H1 (cell line): ENCODE measurements around the gene USP8. TPM values are rescaled to one million over a fixed set of nuclear protein-coding genes. Genes with fewer than 3 reads are reported as not detected.
"Not testable (repeated sequence)": the region's sequence is repeated elsewhere in the genome, so short reads cannot be mapped to it uniquely, and the experiment has no call there.

Experiments used
- CTCF ChIA-PET: fragments of 300-600 bp; sonication (Branson Sonifier 250); formaldehyde crosslinking; loops from one replicate; lab custom pipeline; 2021; ENCODE audit not compliant: partially characterized antibody; lab: Charles Lee
- POLR2A ChIA-PET: fragments of 300-600 bp; sonication (Branson Sonifier 250); formaldehyde crosslinking; loops from one replicate; lab custom pipeline; 2021; ENCODE audit warnings: inconsistent platforms; ENCODE audit not compliant: partially characterized antibody; lab: Charles Lee
- DNase-seq, 2 experiments: peaks; one replicate each; pipeline versions ENCODE4 v3.0.0 to v3.0.0-alpha.2; 2010 to 2022; ENCODE audit warnings: low spot score in 2 of 2, low read depth in 1 of 2, mixed read lengths in 1 of 2
- FAIRE-seq: peaks from 2 replicates; lab custom pipeline; 2011; peaks lifted over from hg19 to GRCh38; lab: Jason Lieb, UNC
- H2AFZ ChIP-seq: 2 replicates; pipeline ENCODE4 v1.8.1; 2012; ENCODE audit warnings: low read length, inconsistent platforms
- H2AK5ac ChIP-seq: 2 replicates; pipeline ENCODE4 v1.6.1; 2013; ENCODE audit warnings: low read depth, low read length
- H2BK120ac ChIP-seq: replicated peaks from 2 replicates; pipeline ENCODE3; 2013; ENCODE audit warnings: low read depth, low read length, inconsistent platforms
- H2BK12ac ChIP-seq: 2 replicates; pipeline ENCODE4 v1.6.1; 2013; ENCODE audit warnings: low read depth, low read length
- H2BK15ac ChIP-seq: 2 replicates; pipeline ENCODE4 v1.6.1; 2013; ENCODE audit warnings: low read length
- H2BK20ac ChIP-seq: 2 replicates; pipeline ENCODE4 v1.6.1; 2013; ENCODE audit warnings: low read length
- H2BK5ac ChIP-seq: 2 replicates; pipeline ENCODE4 v1.6.1; 2013; ENCODE audit warnings: low read depth, low read length
- H3K14ac ChIP-seq: 2 replicates; pipeline ENCODE4 v1.6.1; 2013; ENCODE audit warnings: inconsistent platforms; ENCODE audit not compliant: insufficient read length
- H3K18ac ChIP-seq: 2 replicates; pipeline ENCODE4 v1.6.1; 2013; ENCODE audit warnings: low read length; ENCODE audit errors: extremely low read depth
- H3K23ac ChIP-seq: 2 replicates; pipeline ENCODE4 v1.6.1; 2013; ENCODE audit warnings: inconsistent platforms; ENCODE audit not compliant: insufficient read length
- H3K23me2 ChIP-seq: 2 replicates; pipeline ENCODE4 v1.6.1; 2013; ENCODE audit warnings: low read depth, low read length
- H3K27ac ChIP-seq: 2 replicates; pipeline ENCODE4 v1.6.1; 2011; ENCODE audit warnings: low read depth, low read length, inconsistent platforms
- H3K27me3 ChIP-seq, 4 experiments: replicated peaks in 1 of 4; 1 replicate in 1 of 4; 2 replicates in 3 of 4; pipeline versions ENCODE4 v1.6.1 to v1.8.1; 2011 to 2013; ENCODE audit warnings: low read length in 3 of 4, mild to moderate bottlenecking in 3 of 4, inconsistent platforms in 2 of 4, mixed read lengths in 2 of 4, moderate library complexity in 1 of 4; ENCODE audit not compliant: control insufficient read depth in 3 of 4, insufficient read depth in 3 of 4; ENCODE audit errors: extremely low read depth in 1 of 4
- H3K36me3 ChIP-seq, 4 experiments: 2 replicates each; pipeline versions ENCODE4 v1.6.1 to v1.8.1; 2011 to 2013; ENCODE audit warnings: mild to moderate bottlenecking in 4 of 4, low read length in 3 of 4, moderate library complexity in 2 of 4, control low read depth in 1 of 4, inconsistent platforms in 1 of 4; ENCODE audit not compliant: insufficient read depth in 4 of 4, control insufficient read depth in 2 of 4
- H3K4ac ChIP-seq: replicated peaks from 2 replicates; pipeline ENCODE3; 2013; ENCODE audit warnings: low read length, low read depth, mixed read lengths, inconsistent platforms; ENCODE audit not compliant: insufficient read length
- H3K4me1 ChIP-seq, 4 experiments: replicated peaks in 1 of 4; 1 replicate in 1 of 4; 2 replicates in 3 of 4; pipeline versions ENCODE4 v1.6.1 to v1.8.1; 2011 to 2013; ENCODE audit warnings: low read length in 3 of 4, inconsistent platforms in 2 of 4, mixed read lengths in 1 of 4; ENCODE audit not compliant: insufficient read depth in 4 of 4, control insufficient read depth in 3 of 4
- H3K4me2 ChIP-seq, 2 experiments: 2 replicates each; pipeline versions ENCODE4 v1.6.1 to v1.8.1; 2011 to 2013; ENCODE audit warnings: low read depth in 2 of 2, low read length in 2 of 2, control low read depth in 1 of 2, inconsistent platforms in 1 of 2, mild to moderate bottlenecking in 1 of 2; ENCODE audit not compliant: insufficient read depth in 1 of 2
- H3K4me3 ChIP-seq, 4 experiments: fragments of 200-600, 300-600 bp in 1 of 4; sonication (generic), shearing (Covaris generic), sonication (Bioruptor Twin) in 1 of 4; 2 replicates each; pipeline versions ENCODE4 v1.5.1 to v1.8.1; 2011 to 2016; ENCODE audit warnings: low read length in 4 of 4, low read depth in 3 of 4, control low read depth in 2 of 4, inconsistent platforms in 2 of 4, mild to moderate bottlenecking in 2 of 4, mixed read lengths in 1 of 4, moderate library complexity in 1 of 4; ENCODE audit not compliant: insufficient read depth in 2 of 4; ENCODE audit errors: extremely low read depth in 1 of 4
- H3K56ac ChIP-seq: replicated peaks from 2 replicates; pipeline ENCODE3; 2013; ENCODE audit warnings: low read depth, mild to moderate bottlenecking, mixed read lengths, low read length, inconsistent platforms; ENCODE audit not compliant: insufficient read length
- H3K79me1 ChIP-seq: 2 replicates; pipeline ENCODE4 v1.6.1; 2013; ENCODE audit warnings: low read depth, low read length, control low read depth
- H3K79me2 ChIP-seq, 2 experiments: 2 replicates each; pipeline versions ENCODE4 v1.6.1 to v1.8.1; 2012 to 2013; ENCODE audit warnings: low read length in 2 of 2, mild to moderate bottlenecking in 2 of 2, inconsistent platforms in 1 of 2; ENCODE audit not compliant: insufficient read depth in 2 of 2, control insufficient read depth in 1 of 2
- H3K9ac ChIP-seq, 4 experiments: replicated peaks in 1 of 4; 1 replicate in 1 of 4; 2 replicates in 3 of 4; pipeline versions ENCODE4 v1.6.1 to v1.8.1; 2011 to 2013; ENCODE audit warnings: low read depth in 3 of 4, low read length in 3 of 4, control low read depth in 2 of 4, mild to moderate bottlenecking in 2 of 4, moderate library complexity in 2 of 4, inconsistent platforms in 1 of 4; ENCODE audit errors: extremely low read depth in 1 of 4
- H3K9me3 ChIP-seq, 2 experiments: 2 replicates each; pipeline versions ENCODE4 v1.6.1 to v1.8.1; 2012 to 2013; ENCODE audit warnings: mild to moderate bottlenecking in 2 of 2, moderate library complexity in 2 of 2, control low read depth in 1 of 2, inconsistent platforms in 1 of 2, low read depth in 1 of 2, low read length in 1 of 2, mixed read lengths in 1 of 2; ENCODE audit not compliant: insufficient read depth in 2 of 2
- H4K20me1 ChIP-seq, 2 experiments: replicated peaks in 1 of 2; 2 replicates each; pipeline versions ENCODE3 to v1.8.1; 2011 to 2013; ENCODE audit warnings: inconsistent platforms in 2 of 2, low read length in 2 of 2, mild to moderate bottlenecking in 1 of 2; ENCODE audit not compliant: insufficient read depth in 2 of 2, control insufficient read depth in 1 of 2
- H4K5ac ChIP-seq: 2 replicates; pipeline ENCODE4 v1.6.1; 2013; ENCODE audit warnings: low read length, low read depth, mixed read lengths, inconsistent platforms; ENCODE audit not compliant: insufficient read length
- H4K8ac ChIP-seq: 2 replicates; pipeline ENCODE4 v1.8.0; 2013; ENCODE audit warnings: mild to moderate bottlenecking, moderate library complexity, low read length, inconsistent platforms; ENCODE audit not compliant: insufficient read depth; ENCODE audit errors: extremely low read depth
- H4K91ac ChIP-seq: replicated peaks from 2 replicates; pipeline ENCODE3; 2013; ENCODE audit warnings: low read length, mixed read lengths, inconsistent platforms; ENCODE audit not compliant: insufficient read length
- WGBS, 2 experiments: shearing (Covaris generic) in 1 of 2; methylation state at CpG; one replicate each; pipeline versions ENCODE4 v1.1.6 to v1.1.7; 2013 to 2015; ENCODE audit warnings: low lambda C conversion rate in 2 of 2, mixed read lengths in 2 of 2, inconsistent platforms in 1 of 2, low coverage in 1 of 2, missing lambda C conversion rate in 1 of 2; ENCODE audit not compliant: insufficient replicate concordance in 2 of 2, insufficient coverage in 1 of 2, insufficient read length in 1 of 2; ENCODE audit errors: extremely low coverage in 1 of 2, missing lambda C conversion rate in 1 of 2; 5-methylcytosine and 5-hydroxymethylcytosine counted together
- polyA plus RNA-seq, 7 experiments: library from polyadenylated mRNA; depleted of rRNA in 3 of 7; stranded (reverse) in 5 of 7; unstranded in 2 of 7; fragments of >200 nt in 5 of 7; fragments of 200-250 nt in 2 of 7; gene quantifications; 1 replicate in 5 of 7; 2 replicates in 1 of 7; 4 replicates in 1 of 7; pipeline versions ENCODE4 v1.2.1 to v1.2.3, GENCODE V29; 2011 to 2013; ENCODE audit warnings: missing spikeins in 2 of 7, mixed read lengths in 2 of 7
- total RNA-seq: library from RNA; stranded (reverse); fragmentation: NEBNext Ultra II Directional; extraction: Animal tissue kit (Norgen Biotek cat#: 25700); gene quantifications from 2 replicates; pipeline ENCODE4 v1.2.1, GENCODE V29; 2021

Gene USP8
- total and polyA plus RNA-seq, 2 of the 8 experiments (the other 6 are each of a cell fraction or from before 2014, with no cell fraction given): 19.9 to 66.2 TPM

DNA sequence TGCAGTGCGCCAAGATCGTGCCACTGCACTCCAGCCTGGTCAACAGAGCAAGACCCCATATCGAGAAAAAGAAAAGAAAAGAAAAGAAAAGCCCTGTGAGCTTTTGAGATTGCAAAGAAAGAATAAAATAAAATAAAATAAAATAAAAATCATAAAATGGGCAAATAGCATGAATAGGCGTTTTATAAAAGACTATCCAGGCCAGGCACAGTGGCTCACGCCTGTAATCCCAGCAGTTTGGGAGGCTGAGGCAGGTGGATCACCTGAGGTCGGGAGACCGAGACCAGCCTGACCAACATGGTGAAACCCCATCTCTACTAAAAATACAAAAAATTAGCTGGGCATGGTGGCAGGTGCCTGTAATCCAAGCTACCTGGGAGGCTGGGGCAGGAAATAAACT is 44.8 kb upstream of the USP8 start:
- H4K5ac ChIP-seq, H3K4me2 ChIP-seq, H2AFZ ChIP-seq, H3K4ac ChIP-seq, H3K18ac ChIP-seq, H3K14ac ChIP-seq, H3K79me1 ChIP-seq, FAIRE-seq, H2BK120ac ChIP-seq, H3K56ac ChIP-seq, H3K4me1 ChIP-seq, H3K27ac ChIP-seq, H2BK12ac ChIP-seq, H3K36me3 ChIP-seq, H4K20me1 ChIP-seq, H4K8ac ChIP-seq, H3K9me3 ChIP-seq, H2BK15ac ChIP-seq, H3K4me3 ChIP-seq, H3K23me2 ChIP-seq, H2AK5ac ChIP-seq, H4K91ac ChIP-seq, DNase-seq, H3K23ac ChIP-seq, H3K9ac ChIP-seq, H2BK5ac ChIP-seq, H3K79me2 ChIP-seq, H2BK20ac ChIP-seq, H3K27me3 ChIP-seq, CTCF ChIA-PET: not testable (repeated sequence)
- POLR2A ChIA-PET: interaction anchor here (1.1 to 2.7 kb wide), 2 partner anchors 19 to 23 kb away, joined by 3 to 11 read pairs; partner anchors contain the start of gene GABPB1
- WGBS, 2 experiments: 92% methylated on average over 7 of the region's 7 CpGs; no CpG with 5 or more reads in 1 of the 2 experiments
